ENCODE measurements around the gene BPIFB2. TPM values are rescaled to one million over a fixed set of nuclear protein-coding genes. Genes with fewer than 3 reads are reported as not detected.

BPIFB2 gene
- polyA plus RNA-seq, 1 donor (not counting 4 experiments of a cell fraction or from before 2014, with no cell fraction given): not detected

GRCh38 chr20:33070111-33071053 lies 62.9 kb downstream of the BPIFB2 start:
- Histone ChIP-seq H4K20me1 (ENCODE audit: control insufficient read depth, extremely low read depth, insufficient read depth, low read length) (no peaks in the 10 kb centered on the region), H3K27ac (ENCODE audit: control insufficient read depth, insufficient read depth, low read length) (no peak overlapping the region), H3K4me1 (ENCODE audit: control insufficient read depth, extremely low read depth, insufficient read depth, low read length) (peaks cover 4% of the 10 kb centered on the region), H3K9me3 (ENCODE audit: control insufficient read depth, low read depth, low read length) (no peaks in the 10 kb centered on the region), H3K79me2 (ENCODE audit: control insufficient read depth, insufficient read depth, low read length) (no peaks in the 10 kb centered on the region), H3K9ac (ENCODE audit: control insufficient read depth, extremely low read depth, insufficient read depth, low read length) (no peak overlapping the region), H3K4me2 (ENCODE audit: control insufficient read depth, extremely low read depth, insufficient read depth, low read depth, low read length) (no peak overlapping the region), H3K27me3 (ENCODE audit: control insufficient read depth, extremely low read depth, insufficient read depth, low read length) (peaks cover 4% of the 10 kb centered on the region), H3K9me1 (ENCODE audit: control insufficient read depth, extremely low read depth, insufficient read depth, low read length) (no peaks in the 10 kb centered on the region), H3K36me3 (ENCODE audit: control insufficient read depth in 2 of 2, extremely low read depth in 1 of 2, insufficient read depth in 2 of 2, low read length in 2 of 2) (no peaks in the 10 kb centered on the region), H3K4me3 (ENCODE audit: control insufficient read depth in 2 of 3, extremely low read depth in 1 of 3, insufficient read depth in 2 of 3, low read depth in 1 of 3, low read length in 3 of 3) (no peak overlapping the region), H2AFZ (ENCODE audit: control insufficient read depth, low read length) (no peak overlapping the region)
- FAIRE-seq (no peak), DNase-seq (ENCODE audit: low read depth, low spot score) (no peak)
- dilution Hi-C loops (cut with MboI; ENCODE audit: extremely low pct_ligation_motif_present, low sequenced_read_pairs): no loop called here
- TF ChIP-seq EZH2 (IDR thresholded peaks at IDR 0.05; ENCODE audit: low read length): no peak
- TF ChIP-seq, protein P1, sequence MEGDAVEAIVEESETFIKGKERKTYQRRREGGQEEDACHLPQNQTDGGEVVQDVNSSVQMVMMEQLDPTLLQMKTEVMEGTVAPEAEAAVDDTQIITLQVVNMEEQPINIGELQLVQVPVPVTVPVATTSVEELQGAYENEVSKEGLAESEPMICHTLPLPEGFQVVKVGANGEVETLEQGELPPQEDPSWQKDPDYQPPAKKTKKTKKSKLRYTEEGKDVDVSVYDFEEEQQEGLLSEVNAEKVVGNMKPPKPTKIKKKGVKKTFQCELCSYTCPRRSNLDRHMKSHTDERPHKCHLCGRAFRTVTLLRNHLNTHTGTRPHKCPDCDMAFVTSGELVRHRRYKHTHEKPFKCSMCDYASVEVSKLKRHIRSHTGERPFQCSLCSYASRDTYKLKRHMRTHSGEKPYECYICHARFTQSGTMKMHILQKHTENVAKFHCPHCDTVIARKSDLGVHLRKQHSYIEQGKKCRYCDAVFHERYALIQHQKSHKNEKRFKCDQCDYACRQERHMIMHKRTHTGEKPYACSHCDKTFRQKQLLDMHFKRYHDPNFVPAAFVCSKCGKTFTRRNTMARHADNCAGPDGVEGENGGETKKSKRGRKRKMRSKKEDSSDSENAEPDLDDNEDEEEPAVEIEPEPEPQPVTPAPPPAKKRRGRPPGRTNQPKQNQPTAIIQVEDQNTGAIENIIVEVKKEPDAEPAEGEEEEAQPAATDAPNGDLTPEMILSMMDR (optimal IDR thresholded peaks at IDR 0.05 in 1 of 3, IDR thresholded peaks at IDR 0.05 in 1 of 3, conservative IDR thresholded peaks at IDR 0.05 in 1 of 3; ENCODE audit: extremely low read depth in 1 of 3, insufficient read depth in 2 of 3, low read length in 3 of 3): no peak

DNA sequence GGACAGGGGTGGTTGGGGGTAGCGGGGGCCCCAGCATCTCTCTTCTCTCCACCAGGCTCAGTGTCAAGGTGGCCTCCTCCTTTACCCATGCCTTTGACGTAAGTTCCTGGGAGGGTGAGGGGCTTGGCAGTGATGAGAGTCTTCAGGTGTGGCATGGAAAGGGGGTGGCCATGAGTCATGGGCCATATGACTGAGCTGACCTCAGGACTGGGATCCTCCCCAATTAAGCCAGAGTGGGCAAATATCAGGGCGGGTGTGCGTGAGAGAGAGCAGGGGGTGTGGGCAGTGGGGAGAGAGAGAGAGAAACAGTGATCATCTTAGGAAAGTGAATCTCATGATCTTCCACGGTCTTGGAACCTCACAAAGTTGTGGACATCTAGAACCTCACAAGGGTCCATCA lies 63.7 kb downstream of the BPIFB2 start:
- Histone ChIP-seq H2AFZ (ENCODE audit: control insufficient read depth, low read length) (no peak overlapping the region), H3K4me3 (ENCODE audit: control insufficient read depth in 2 of 3, extremely low read depth in 1 of 3, insufficient read depth in 2 of 3, low read depth in 1 of 3, low read length in 3 of 3) (no peak overlapping the region), H3K36me3 (ENCODE audit: control insufficient read depth in 2 of 2, extremely low read depth in 1 of 2, insufficient read depth in 2 of 2, low read length in 2 of 2) (no peaks in the 10 kb centered on the region), H3K9ac (ENCODE audit: control insufficient read depth, extremely low read depth, insufficient read depth, low read length) (no peak overlapping the region), H3K4me2 (ENCODE audit: control insufficient read depth, extremely low read depth, insufficient read depth, low read depth, low read length) (no peak overlapping the region), H3K79me2 (ENCODE audit: control insufficient read depth, insufficient read depth, low read length) (no peaks in the 10 kb centered on the region), H4K20me1 (ENCODE audit: control insufficient read depth, extremely low read depth, insufficient read depth, low read length) (no peaks in the 10 kb centered on the region), H3K9me3 (ENCODE audit: control insufficient read depth, low read depth, low read length) (no peaks in the 10 kb centered on the region), H3K9me1 (ENCODE audit: control insufficient read depth, extremely low read depth, insufficient read depth, low read length) (no peaks in the 10 kb centered on the region), H3K27ac (ENCODE audit: control insufficient read depth, insufficient read depth, low read length) (no peak overlapping the region), H3K4me1 (ENCODE audit: control insufficient read depth, extremely low read depth, insufficient read depth, low read length) (no peaks in the 10 kb centered on the region), H3K27me3 (ENCODE audit: control insufficient read depth, extremely low read depth, insufficient read depth, low read length) (peaks cover 4% of the 10 kb centered on the region)
- TF ChIP-seq, protein P1 (optimal IDR thresholded peaks at IDR 0.05 in 1 of 3, IDR thresholded peaks at IDR 0.05 in 1 of 3, conservative IDR thresholded peaks at IDR 0.05 in 1 of 3; ENCODE audit: extremely low read depth in 1 of 3, insufficient read depth in 2 of 3, low read length in 3 of 3): no peak
- no peak for TF ChIP-seq EZH2 (IDR thresholded peaks at IDR 0.05; ENCODE audit: low read length)
- DNase-seq (ENCODE audit: low read depth, low spot score) (no peak), FAIRE-seq (no peak)
- dilution Hi-C loops (cut with MboI; ENCODE audit: extremely low pct_ligation_motif_present, low sequenced_read_pairs): no loop called here

Measured in keratinocyte (primary cell).